Neural cell (in vitro differentiated cells): ENCODE measurements around the gene PDPK1. TPM values are rescaled to one million over a fixed set of nuclear protein-coding genes. Genes with fewer than 3 reads are reported as not detected.

Source experiments
- H2AFZ ChIP-seq: fragments of 200-600, 300-800 bp; sonication (generic), shearing (Covaris generic); 2 replicates; pipeline ENCODE4 v1.6.0; 2014; ENCODE audit warnings: low read depth, mild to moderate bottlenecking, antibody characterized with exemption, low read length, moderate library complexity
- H3F3A ChIP-seq: fragments of 200-600 bp; shearing (Covaris generic); 2 replicates; pipeline ENCODE4 v1.6.1; 2016; ENCODE audit warnings: mild to moderate bottlenecking, moderate library complexity, mixed read lengths, antibody characterized with exemption, low read length; ENCODE audit not compliant: insufficient read depth, poor library complexity, severe bottlenecking
- H3K27ac ChIP-seq: fragments of 200-600, 300-800 bp; sonication (generic), shearing (Covaris generic); 2 replicates; pipeline ENCODE4 v1.5.1; 2014; ENCODE audit warnings: mild to moderate bottlenecking, low read length, moderate library complexity
- H3K27me3 ChIP-seq: fragments of 300-800, 200-600 bp; sonication (generic), shearing (Covaris generic); 2 replicates; pipeline ENCODE4 v1.6.0; 2014; ENCODE audit warnings: mild to moderate bottlenecking, low read depth, low read length, moderate library complexity; ENCODE audit not compliant: insufficient read depth
- H3K36me3 ChIP-seq: fragments of 300-800, 200-600 bp; sonication (generic), shearing (Covaris generic); 2 replicates; pipeline ENCODE4 v1.5.1; 2014; ENCODE audit warnings: mild to moderate bottlenecking, antibody characterized with exemption, low read length, moderate library complexity; ENCODE audit not compliant: insufficient read depth
- H3K4me2 ChIP-seq: fragments of 300-800, 200-600 bp; sonication (generic), shearing (Covaris generic); 2 replicates; pipeline ENCODE4 v1.6.0; 2014; ENCODE audit warnings: mild to moderate bottlenecking, low read length
- H3K4me3 ChIP-seq: fragments of 300-800, 200-600 bp; sonication (generic), shearing (Covaris generic); 2 replicates; pipeline ENCODE4 v1.5.1; 2014; ENCODE audit warnings: mild to moderate bottlenecking, low read length, moderate library complexity
- H3K79me2 ChIP-seq: fragments of 200-600 bp; shearing (Covaris generic); replicated peaks from 2 replicates; pipeline ENCODE4 v1.6.0; 2014; ENCODE audit warnings: mild to moderate bottlenecking, low read length, moderate library complexity; ENCODE audit not compliant: insufficient read depth
- H3K9ac ChIP-seq: fragments of 300-800, 200-600 bp; sonication (generic), shearing (Covaris generic); 2 replicates; pipeline ENCODE4 v1.6.1; 2016; ENCODE audit warnings: mild to moderate bottlenecking, low read length, mixed read lengths
- H3K9me2 ChIP-seq: fragments of 200-600 bp; shearing (Covaris generic); 2 replicates; pipeline ENCODE4 v1.6.1; 2016; ENCODE audit warnings: mild to moderate bottlenecking, low read length, mixed read lengths; ENCODE audit not compliant: insufficient read depth
- H3K9me3 ChIP-seq: fragments of 200-600, 300-800 bp; sonication (generic), shearing (Covaris generic); 2 replicates; pipeline ENCODE4 v1.6.1; 2016; ENCODE audit warnings: mild to moderate bottlenecking, mixed run types, low read length, moderate library complexity, mixed read lengths
- H4K20me1 ChIP-seq: fragments of 200-600 bp; shearing (Covaris generic); 2 replicates; pipeline ENCODE4 v1.6.1; 2016; ENCODE audit warnings: mild to moderate bottlenecking, mixed run types; ENCODE audit not compliant: insufficient read depth
- EP300 ChIP-seq: fragments of 450-650 bp; conservative IDR thresholded peaks from 2 replicates; pipeline ENCODE4 v1.6.1; 2014; ENCODE audit warnings: antibody characterized with exemption, mild to moderate bottlenecking, moderate library complexity; ENCODE audit not compliant: poor library complexity, severe bottlenecking
- EZH2 ChIP-seq: fragments of 200-600, 300-800 bp; shearing (Covaris generic), sonication (generic); IDR thresholded peaks from 2 replicates; pipeline ENCODE4 v1.6.1; 2014; ENCODE audit warnings: antibody characterized with exemption, low read length, borderline replicate concordance, mild to moderate bottlenecking; ENCODE audit not compliant: insufficient read depth, poor library complexity, severe bottlenecking
- MXI1 ChIP-seq: fragments of 450-650 bp; conservative IDR thresholded peaks from 2 replicates; pipeline ENCODE4 v1.6.1; 2014; ENCODE audit warnings: antibody characterized with exemption, mild to moderate bottlenecking; ENCODE audit not compliant: poor library complexity, severe bottlenecking
- POLR2AphosphoS5 ChIP-seq: IDR thresholded peaks from 2 replicates; pipeline ENCODE4 v1.6.1; 2012
- RAD21 ChIP-seq: fragments of 450-650 bp; conservative IDR thresholded peaks from 2 replicates; pipeline ENCODE4 v1.6.1; 2014; ENCODE audit warnings: antibody characterized with exemption, mild to moderate bottlenecking, moderate library complexity
- REST ChIP-seq: IDR thresholded peaks from 2 replicates; pipeline ENCODE4 v1.6.1; 2012; ENCODE audit warnings: borderline replicate concordance
- SMC3 ChIP-seq: fragments of 450-650 bp; conservative IDR thresholded peaks from 2 replicates; pipeline ENCODE4 v1.6.1; 2014; ENCODE audit warnings: antibody characterized with exemption, mild to moderate bottlenecking, moderate library complexity; ENCODE audit not compliant: poor library complexity
- TAF1 ChIP-seq: IDR thresholded peaks from 2 replicates; pipeline ENCODE4 v1.6.1; 2012; ENCODE audit warnings: low read depth
- polyA plus RNA-seq: library from polyadenylated mRNA; depleted of rRNA; stranded (reverse); fragments of >200 nt; gene quantifications from 2 replicates; pipeline ENCODE4 v1.2.3, GENCODE V29; 2014
- TF ChIP-seq, protein P1 (sequence below): fragments of 450-650 bp; IDR thresholded peaks from 2 replicates; pipeline ENCODE4 v1.5.1; 2014; ENCODE audit warnings: antibody characterized with exemption, mild to moderate bottlenecking, moderate library complexity; ENCODE audit not compliant: poor library complexity, severe bottlenecking

The PDPK1 gene
- polyA plus RNA-seq, 1 donor from 2014 or later = 18.6 TPM

DNA sequence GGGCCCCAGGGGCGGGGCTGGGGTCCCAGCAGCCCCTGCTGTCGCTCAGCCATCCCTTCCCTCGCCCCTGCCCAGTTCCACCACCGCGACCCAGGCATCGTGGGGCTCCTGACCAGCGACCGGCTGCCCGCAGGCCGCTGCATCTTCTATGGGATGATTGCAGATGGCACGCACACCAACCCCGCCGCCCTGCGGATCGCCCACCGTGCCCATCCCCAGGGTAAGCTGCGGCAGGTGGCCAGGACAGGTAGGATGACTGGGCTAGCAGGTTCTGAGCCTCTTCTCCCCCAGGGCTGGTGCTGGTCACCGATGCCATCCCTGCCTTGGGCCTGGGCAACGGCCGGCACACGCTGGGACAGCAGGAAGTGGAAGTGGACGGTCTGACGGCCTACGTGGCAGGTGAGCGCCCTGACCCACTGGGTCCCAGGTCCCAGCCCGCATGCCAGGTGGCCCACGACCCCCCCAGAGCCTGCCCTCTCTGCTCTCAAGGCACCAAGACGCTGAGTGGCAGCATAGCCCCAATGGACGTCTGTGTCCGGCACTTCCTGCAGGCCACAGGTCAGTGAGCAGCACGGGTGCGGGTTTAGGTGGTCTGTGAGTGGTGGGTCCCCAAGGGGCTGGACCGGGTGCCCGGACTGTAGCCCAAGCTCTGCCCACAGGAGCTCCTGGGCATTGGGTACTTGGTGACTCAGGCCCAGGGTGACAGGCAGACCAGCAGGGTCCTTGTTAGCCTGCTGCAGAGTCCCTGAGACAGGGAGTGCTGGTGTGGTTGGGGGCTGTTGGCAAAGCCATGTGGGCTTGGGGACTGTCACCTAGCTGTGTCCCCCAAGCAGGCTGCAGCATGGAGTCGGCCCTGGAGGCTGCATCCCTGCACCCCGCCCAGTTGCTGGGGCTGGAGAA is 9.4 kb upstream of the PDPK1 start:
- Histone ChIP-seq H3K36me3 (no peaks in the 10 kb centered on the region), H3K27ac (no peak overlapping the region), H3F3A (no peaks in the 10 kb centered on the region), H3K9me2 (no peaks in the 10 kb centered on the region), H3K27me3 (no peaks in the 10 kb centered on the region), H3K79me2 (no peaks in the 10 kb centered on the region), H3K9me3 (no peaks in the 10 kb centered on the region), H3K4me3 (no peak overlapping the region), H2AFZ (no peak overlapping the region), H3K9ac (no peak overlapping the region), H3K4me2 (no peak overlapping the region), H4K20me1 (no peaks in the 10 kb centered on the region)
- TF ChIP-seq MXI1 = no peak
- no peak for TF ChIP-seq RAD21
- TF ChIP-seq EP300 = no peak
- no peak for TF ChIP-seq SMC3
- TF ChIP-seq TAF1 = no peak
- TF ChIP-seq POLR2AphosphoS5 = no peak
- TF ChIP-seq, protein P1, sequence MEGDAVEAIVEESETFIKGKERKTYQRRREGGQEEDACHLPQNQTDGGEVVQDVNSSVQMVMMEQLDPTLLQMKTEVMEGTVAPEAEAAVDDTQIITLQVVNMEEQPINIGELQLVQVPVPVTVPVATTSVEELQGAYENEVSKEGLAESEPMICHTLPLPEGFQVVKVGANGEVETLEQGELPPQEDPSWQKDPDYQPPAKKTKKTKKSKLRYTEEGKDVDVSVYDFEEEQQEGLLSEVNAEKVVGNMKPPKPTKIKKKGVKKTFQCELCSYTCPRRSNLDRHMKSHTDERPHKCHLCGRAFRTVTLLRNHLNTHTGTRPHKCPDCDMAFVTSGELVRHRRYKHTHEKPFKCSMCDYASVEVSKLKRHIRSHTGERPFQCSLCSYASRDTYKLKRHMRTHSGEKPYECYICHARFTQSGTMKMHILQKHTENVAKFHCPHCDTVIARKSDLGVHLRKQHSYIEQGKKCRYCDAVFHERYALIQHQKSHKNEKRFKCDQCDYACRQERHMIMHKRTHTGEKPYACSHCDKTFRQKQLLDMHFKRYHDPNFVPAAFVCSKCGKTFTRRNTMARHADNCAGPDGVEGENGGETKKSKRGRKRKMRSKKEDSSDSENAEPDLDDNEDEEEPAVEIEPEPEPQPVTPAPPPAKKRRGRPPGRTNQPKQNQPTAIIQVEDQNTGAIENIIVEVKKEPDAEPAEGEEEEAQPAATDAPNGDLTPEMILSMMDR = no peak
- TF ChIP-seq REST = no peak
- TF ChIP-seq EZH2 = no peak

DNA sequence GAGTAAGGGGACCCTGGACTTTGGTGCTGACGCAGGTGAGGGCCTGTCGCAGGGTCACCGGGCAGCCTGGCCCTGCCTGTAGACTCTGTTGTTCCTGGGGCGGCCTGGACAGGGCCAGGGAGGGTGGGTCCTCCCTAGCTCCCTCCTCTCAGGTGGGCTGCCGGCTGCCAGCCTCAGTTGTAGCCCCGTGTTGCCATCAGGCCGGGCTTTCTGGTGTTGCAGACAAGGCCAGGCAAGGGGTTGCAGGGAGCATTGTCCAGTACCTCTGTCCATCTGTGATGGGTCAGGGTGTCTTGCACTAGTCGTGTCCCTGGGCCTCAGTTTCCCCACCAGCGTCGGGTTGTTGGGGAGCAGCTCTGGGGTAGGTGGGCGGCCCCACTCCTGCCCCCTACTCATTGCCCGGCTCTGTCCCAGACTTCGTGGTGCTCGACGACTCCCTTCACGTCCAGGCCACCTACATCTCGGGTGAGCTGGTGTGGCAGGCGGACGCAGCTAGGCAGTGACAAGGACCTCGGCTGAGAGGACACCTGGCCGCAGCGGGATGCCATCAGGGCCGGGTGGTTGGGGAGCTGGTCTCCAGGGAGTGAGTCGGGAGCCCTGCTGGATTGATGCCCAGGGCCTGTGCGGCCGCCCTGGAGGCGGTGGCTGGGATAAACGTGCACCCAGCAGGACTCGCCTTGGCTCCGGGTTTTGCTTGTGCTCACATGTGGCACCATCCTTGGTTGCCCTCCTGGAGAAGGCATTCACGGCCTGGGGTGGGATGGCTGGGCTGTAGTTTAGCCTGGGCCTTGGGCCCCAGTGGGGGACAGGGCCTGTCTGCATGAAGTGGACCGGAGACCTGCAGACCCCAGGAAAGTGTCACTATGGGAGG is 8.5 kb upstream of the PDPK1 start:
- no peak overlapping the region for H3K9ac ChIP-seq
- H3K27ac ChIP-seq = no peak overlapping the region
- no peaks in the 10 kb centered on the region for H3K79me2 ChIP-seq
- H3F3A ChIP-seq = no peaks in the 10 kb centered on the region
- no peaks in the 10 kb centered on the region for H3K9me2 ChIP-seq
- H4K20me1 ChIP-seq = no peaks in the 10 kb centered on the region
- no peak for TF ChIP-seq REST
- TF ChIP-seq SMC3 = no peak
- no peak for TF ChIP-seq TAF1
- TF ChIP-seq RAD21 = no peak
- no peak for TF ChIP-seq EZH2
- no peak for TF ChIP-seq EP300
- no peak for TF ChIP-seq POLR2AphosphoS5
- TF ChIP-seq, protein P1 = no peak
- no peak for TF ChIP-seq MXI1
- H3K9me3 ChIP-seq = no peaks in the 10 kb centered on the region
- no peaks in the 10 kb centered on the region for H3K27me3 ChIP-seq
- no peak overlapping the region for H2AFZ ChIP-seq
- H3K4me3 ChIP-seq = no peak overlapping the region
- no peaks in the 10 kb centered on the region for H3K36me3 ChIP-seq
- no peak overlapping the region for H3K4me2 ChIP-seq
